K562 (cell line): Measurements from ENCODE around the gene STYXL1. TPM values are rescaled to one million over a fixed set of nuclear protein-coding genes. Genes with fewer than 3 reads are reported as not detected.
A peak's percentile ranks its signal among the peaks of the same experiment; 100 is the strongest.

Experiments used
- ATAC-seq: fragments of 200-7000 bp; cut with Tn5 transposase; 3 replicates; pipeline ENCODE4 v1.9.1; 2020; ENCODE audit warnings: moderate library complexity
- BruUV-seq: library from RNA; stranded (reverse); fragments of 400-500 nt; replicated peaks from 2 replicates; lab custom pipeline; 2021; lab: Mats Ljungman, UMichigan
- CTCF ChIA-PET: fragments of 300-600 bp; formaldehyde crosslinking; extraction: SDS; loops from one replicate; lab custom pipeline; 2021; ENCODE audit warnings: low intra/inter-chr PET ratio; lab: Yijun Ruan, JAX
- POLR2A ChIA-PET: fragments of 300-600, 350-650 bp; sonication (Branson Sonifier 250); formaldehyde crosslinking; extraction: SDS; loops from one replicate; lab custom pipeline; 2021; ENCODE audit warnings: antibody characterized with exemption, inconsistent platforms; lab: Yijun Ruan, JAX
- DNase-seq, 4 experiments: peaks; one replicate each; pipeline versions ENCODE4 v3.0.0 to v3.0.0-alpha.2; 2011 to 2018; ENCODE audit warnings: low spot score in 3 of 4, mixed read lengths in 3 of 4; ENCODE audit errors: extremely low read depth in 1 of 4
- FAIRE-seq: peaks from 2 replicates; lab custom pipeline; 2011; peaks lifted over from hg19 to GRCh38; lab: Jason Lieb, UNC
- H2AFZ ChIP-seq: 2 replicates; pipeline ENCODE4 v1.6.0; 2011; ENCODE audit warnings: low read depth, low read length, control low read depth, inconsistent platforms
- H3K27ac ChIP-seq: fragments of 200-600 bp; 3 replicates; pipeline ENCODE4 v1.8.0; 2011; ENCODE audit warnings: low read depth, mild to moderate bottlenecking, control low read depth, inconsistent platforms, low read length, moderate library complexity, mixed read lengths; ENCODE audit errors: extremely low read depth
- H3K27me3 ChIP-seq, 2 experiments: fragments of 300-600 bp in 1 of 2; 2 replicates in 1 of 2; 3 replicates in 1 of 2; pipeline versions ENCODE4 v1.6.0 to v1.8.0; 2011; ENCODE audit warnings: inconsistent platforms in 2 of 2, low read length in 2 of 2, mild to moderate bottlenecking in 1 of 2, mixed read lengths in 1 of 2, moderate library complexity in 1 of 2; ENCODE audit not compliant: control insufficient read depth in 2 of 2, insufficient read depth in 2 of 2
- H3K36me3 ChIP-seq: fragments of 300-600 bp; 3 replicates; pipeline ENCODE4 v1.8.0; 2011; ENCODE audit warnings: mild to moderate bottlenecking, low read length, inconsistent platforms; ENCODE audit not compliant: control insufficient read depth, insufficient read depth
- H3K4me1 ChIP-seq, 2 experiments: fragments of 200-600 bp in 1 of 2; replicated peaks in 1 of 2; 2 replicates in 1 of 2; 3 replicates in 1 of 2; pipeline versions ENCODE4 v1.5.1 to v1.8.0; 2011; ENCODE audit warnings: inconsistent platforms in 2 of 2, low read length in 2 of 2, mild to moderate bottlenecking in 1 of 2, mixed read lengths in 1 of 2, moderate library complexity in 1 of 2; ENCODE audit not compliant: control insufficient read depth in 2 of 2, insufficient read depth in 2 of 2
- H3K4me2 ChIP-seq: 2 replicates; pipeline ENCODE4 v1.6.1; 2011; ENCODE audit warnings: low read length, control low read depth, inconsistent platforms, mixed read lengths; ENCODE audit not compliant: insufficient read depth
- H3K4me3 ChIP-seq: fragments of 200-600 bp; sonication (generic), shearing (Covaris generic); 2 replicates; pipeline ENCODE4 v1.5.1; 2016; ENCODE audit warnings: control low read depth, inconsistent platforms
- H3K79me2 ChIP-seq: fragments of 200-600 bp; 3 replicates; pipeline ENCODE4 v1.8.0; 2011; ENCODE audit warnings: low read length, inconsistent platforms; ENCODE audit not compliant: control insufficient read depth, insufficient read depth
- H3K9ac ChIP-seq, 2 experiments: 2 replicates each; pipeline versions ENCODE4 v1.6.0 to v1.6.1; 2011; ENCODE audit warnings: low read depth in 2 of 2, low read length in 2 of 2, control low read depth in 1 of 2, inconsistent platforms in 1 of 2, mild to moderate bottlenecking in 1 of 2, mixed read lengths in 1 of 2; ENCODE audit not compliant: insufficient read depth in 1 of 2
- H3K9me1 ChIP-seq: one replicate; pipeline ENCODE4 v1.6.0; 2011; ENCODE audit warnings: inconsistent platforms, mild to moderate bottlenecking, low read length, moderate library complexity; ENCODE audit not compliant: control insufficient read depth, insufficient read depth
- H3K9me3 ChIP-seq: replicated peaks from 2 replicates; pipeline ENCODE4 v1.5.1; 2011; ENCODE audit warnings: low read depth, low read length, inconsistent platforms; ENCODE audit not compliant: control insufficient read depth, insufficient read depth
- H4K20me1 ChIP-seq: replicated peaks from 2 replicates; pipeline ENCODE4 v1.6.1; 2011; ENCODE audit warnings: low read length, inconsistent platforms, mixed read lengths; ENCODE audit not compliant: control insufficient read depth, insufficient read depth
- DPF2 ChIP-seq: fragments of 450-650 bp; IDR thresholded peaks from 2 replicates; pipeline ENCODE4 v1.6.1; 2016
- ELK1 ChIP-seq: sonication (generic); formaldehyde crosslinking; IDR thresholded peaks from 2 replicates; pipeline ENCODE4 v1.8.1; 2022; ENCODE audit warnings: missing genetic modification reagents
- FOSL1 ChIP-seq: fragments of 200-800 bp; sonication (Bioruptor generic); conservative IDR thresholded peaks from 2 replicates; pipeline ENCODE4 v1.6.1; 2016; ENCODE audit warnings: missing genetic modification characterization, missing compliant biosample characterization
- FOXJ3 ChIP-seq: sonication (generic); formaldehyde crosslinking; IDR thresholded peaks from 2 replicates; pipeline ENCODE4 v1.4.0; 2020; ENCODE audit warnings: mild to moderate bottlenecking, missing genetic modification reagents
- FOXK2 ChIP-seq, 2 experiments: fragments of 450-650 bp; IDR thresholded peaks in 1 of 2; conservative IDR thresholded peaks in 1 of 2; 2 replicates each; pipeline ENCODE4 v1.6.1; 2016; ENCODE audit warnings: low read depth in 2 of 2, mild to moderate bottlenecking in 1 of 2
- HIVEP1 ChIP-seq: fragments of 250-450 bp; sonication (Bioruptor Pico); IDR thresholded peaks from 2 replicates; pipeline ENCODE4 v1.4.0; 2020; ENCODE audit warnings: mild to moderate bottlenecking
- JUN ChIP-seq, 2 experiments: sonication (generic) in 1 of 2; formaldehyde crosslinking in 1 of 2; IDR thresholded peaks; 2 replicates each; pipeline versions ENCODE4 v1.6.1 to v1.8.0; 2012 to 2022; ENCODE audit warnings: borderline replicate concordance in 2 of 2, mild to moderate bottlenecking in 2 of 2, improper control_type of control experiment in 1 of 2, low read depth in 1 of 2, low read length in 1 of 2, missing genetic modification reagents in 1 of 2
- JUND ChIP-seq, 2 experiments: IDR thresholded peaks; 2 replicates in 1 of 2; 3 replicates in 1 of 2; pipeline ENCODE4 v1.6.1; 2011; ENCODE audit warnings: borderline replicate concordance in 2 of 2, low read depth in 2 of 2, low read length in 2 of 2, improper control_type of control experiment in 1 of 2, missing biosample characterization in 1 of 2, missing genetic modification characterization in 1 of 2, missing genetic modification reagents in 1 of 2
- SOX6 ChIP-seq: fragments of 450-650 bp; IDR thresholded peaks from 2 replicates; pipeline ENCODE4 v1.6.1; 2014; ENCODE audit warnings: mild to moderate bottlenecking
- TRIM24 ChIP-seq, 2 experiments: fragments of 450-650 bp; IDR thresholded peaks; 2 replicates each; pipeline ENCODE4 v1.6.1; 2016
- ZBED1 ChIP-seq: IDR thresholded peaks from 2 replicates; pipeline ENCODE4 v1.6.1; 2014
- ZFP91 ChIP-seq: sonication (generic); formaldehyde crosslinking; IDR thresholded peaks from 2 replicates; pipeline ENCODE4 v1.8.0; 2022; ENCODE audit warnings: mild to moderate bottlenecking, missing genetic modification reagents
- ZNF121 ChIP-seq: sonication (generic); formaldehyde crosslinking; conservative IDR thresholded peaks from 2 replicates; pipeline ENCODE4 v1.8.0; 2022; ENCODE audit warnings: missing genetic modification reagents
- ZNF436 ChIP-seq: fragments of 250-450, 450-650 bp; sonication (Bioruptor Pico); formaldehyde crosslinking; IDR thresholded peaks from 2 replicates; pipeline ENCODE4 v1.7.0; 2020; ENCODE audit warnings: mild to moderate bottlenecking
- ZNF589 ChIP-seq: fragments of 200-800 bp; sonication (Bioruptor generic); IDR thresholded peaks from 2 replicates; pipeline ENCODE4 v1.6.1; 2016; ENCODE audit warnings: low read depth, missing genetic modification characterization, missing compliant biosample characterization
- WGBS: fragments of 100-300 bp; shearing (Covaris generic); methylation state at CpG from one replicate; pipeline ENCODE4 v1.1.6; 2016; ENCODE audit warnings: low coverage, mixed read lengths; ENCODE audit not compliant: insufficient coverage; ENCODE audit errors: missing lambda C conversion rate; 5-methylcytosine and 5-hydroxymethylcytosine counted together
- in situ Hi-C: fragments of 300-500 bp; cut with MboI; formaldehyde crosslinking; loops from 4 replicates; pipeline ENCODE4 v1.15.0; 2018; ENCODE audit warnings: inconsistent platforms, mixed read lengths
- intact Hi-C: fragments of 100-400 bp; cut with micrococcal nuclease; formaldehyde crosslinking; loops from 2 replicates; pipeline ENCODE4 v1.14.2; 2022
- polyA plus RNA-seq, 8 experiments: library from polyadenylated mRNA; depleted of rRNA in 4 of 8; stranded (reverse) in 5 of 8; unstranded in 3 of 8; fragments of >200 nt; fragmentation: Nextera tagmentation in 2 of 8; fragmentation: Illumina TruSeq in 1 of 8; extraction: Ambion mirVana in 2 of 8; extraction: Trizol in 1 of 8; gene quantifications; 2 replicates each; pipeline versions ENCODE4 v1.2.1 to v1.2.3, GENCODE V29; 2011 to 2014; ENCODE audit warnings: inconsistent platforms in 1 of 8, missing spikeins in 1 of 8
- total RNA-seq, 7 experiments: library from RNA; depleted of rRNA in 6 of 7; stranded (reverse); fragments of >200 nt in 6 of 7; fragmentation: Illumina TruSeq in 2 of 7; extraction: Trizol in 2 of 7; gene quantifications; 2 replicates each; pipeline versions ENCODE4 v1.2.1 to v1.2.3, GENCODE V29; 2011 to 2021; ENCODE audit warnings: low replicate concordance in 1 of 7
- TF ChIP-seq, protein P1 (sequence below): sonication (generic); formaldehyde crosslinking; IDR thresholded peaks from 2 replicates; pipeline ENCODE4 v1.4.0; 2020; ENCODE audit warnings: mild to moderate bottlenecking, missing genetic modification reagents

STYXL1 gene
- total and polyA plus RNA-seq, 9 of the 15 experiments (the other 6 are each of a cell fraction or from before 2014, with no cell fraction given), result 36.5 to 97.2 (median 49.9) TPM

- Histone ChIP-seq H3K36me3 (no peaks in the 10 kb centered on the region), H3K27me3 (peaks cover 2 to 5% of the 10 kb centered on the region in 2 experiments; a peak in 2 of 5 replicates), H4K20me1 (no peaks in the 10 kb centered on the region), H3K9me1 (no peaks in the 10 kb centered on the region), H3K9me3 (no peaks in the 10 kb centered on the region; the same call in 1 of the 2 replicates), H3K4me3 (no peak overlapping the region), H3K27ac (no peak overlapping the region), H3K4me1 (peaks cover 8 to 24% of the 10 kb centered on the region in 2 experiments), H3K4me2 (no peak overlapping the region), H3K79me2 (no peaks in the 10 kb centered on the region), H3K9ac (no peak overlapping the region), H2AFZ (no peak overlapping the region)
- in situ Hi-C loops, result no loop called here
- DNase-seq (no peak), ATAC-seq (no peak), FAIRE-seq (peak; percentile 37)
- POLR2A ChIA-PET, result no interaction called here
- BruUV-seq, result no TSS peak
- CTCF ChIA-PET, result no interaction called here
- intact Hi-C loops, result no loop called here
- 2% methylated on average over 3 of the region's 3 CpGs for WGBS
- TF ChIP-seq SOX6, result peak; percentile 85; the same call in 1 of the 2 replicates
- peak; percentile 79; the same call in 1 of the 2 replicates for TF ChIP-seq JUN (IDR thresholded peaks at IDR 0.05; ENCODE audit: borderline replicate concordance, low read depth, low read length)
- TF ChIP-seq JUN (CRISPR knock-in tag; IDR thresholded peaks at IDR 0.05; ENCODE audit: borderline replicate concordance), result no peak
- TF ChIP-seq FOSL1 (tag), result peak; percentile 63
- peak; percentile 75; the same call in 1 of the 2 replicates for TF ChIP-seq JUND (IDR thresholded peaks at IDR 0.05; ENCODE audit: borderline replicate concordance, low read depth, low read length)
- TF ChIP-seq JUND (tag; IDR thresholded peaks at IDR 0.05; ENCODE audit: borderline replicate concordance, low read depth, low read length), result peak; percentile 82; the same call in 1 of the 3 replicates
- TF ChIP-seq HIVEP1 (CRISPR knock-in tag), result no peak
- TF ChIP-seq TRIM24 (IDR thresholded peaks at IDR 0.05), result peak in 1 of 2 experiments; percentile 74; a peak in 1 of 4 replicates
- TF ChIP-seq FOXJ3 (CRISPR knock-in tag), result no peak
- TF ChIP-seq ZNF436 (CRISPR knock-in tag), result no peak
- no peak for TF ChIP-seq ZBED1
- TF ChIP-seq ZFP91 (CRISPR knock-in tag), result no peak
- TF ChIP-seq, protein P1, sequence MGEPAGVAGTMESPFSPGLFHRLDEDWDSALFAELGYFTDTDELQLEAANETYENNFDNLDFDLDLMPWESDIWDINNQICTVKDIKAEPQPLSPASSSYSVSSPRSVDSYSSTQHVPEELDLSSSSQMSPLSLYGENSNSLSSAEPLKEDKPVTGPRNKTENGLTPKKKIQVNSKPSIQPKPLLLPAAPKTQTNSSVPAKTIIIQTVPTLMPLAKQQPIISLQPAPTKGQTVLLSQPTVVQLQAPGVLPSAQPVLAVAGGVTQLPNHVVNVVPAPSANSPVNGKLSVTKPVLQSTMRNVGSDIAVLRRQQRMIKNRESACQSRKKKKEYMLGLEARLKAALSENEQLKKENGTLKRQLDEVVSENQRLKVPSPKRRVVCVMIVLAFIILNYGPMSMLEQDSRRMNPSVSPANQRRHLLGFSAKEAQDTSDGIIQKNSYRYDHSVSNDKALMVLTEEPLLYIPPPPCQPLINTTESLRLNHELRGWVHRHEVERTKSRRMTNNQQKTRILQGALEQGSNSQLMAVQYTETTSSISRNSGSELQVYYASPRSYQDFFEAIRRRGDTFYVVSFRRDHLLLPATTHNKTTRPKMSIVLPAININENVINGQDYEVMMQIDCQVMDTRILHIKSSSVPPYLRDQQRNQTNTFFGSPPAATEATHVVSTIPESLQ (CRISPR knock-in tag), result no peak
- peak; percentile 79; the same call in 1 of the 2 replicates for TF ChIP-seq ZNF589 (CRISPR knock-in tag)
- no peak for TF ChIP-seq ELK1 (CRISPR knock-in tag)
- peak; percentile 16; the same call in 1 of the 2 replicates for TF ChIP-seq DPF2
- TF ChIP-seq ZNF121 (CRISPR knock-in tag), result no peak
- TF ChIP-seq FOXK2 (conservative IDR thresholded peaks at IDR 0.05 in 1 of 2, IDR thresholded peaks at IDR 0.05 in 1 of 2; ENCODE audit: low read depth in 2 of 2), result 0 out of 4 replicates have a peak, but pooled peaks of 1 of the 2 experiments have one; percentile 55
Observed at GRCh38 chr7:76077435-76077834, 29.6 kb upstream of the STYXL1 start.
